Activated naive CD8-positive, alpha-beta T cell (primary cell): ENCODE data around the gene RHBDF1.
"Not testable (repeated sequence)": the region's sequence is repeated elsewhere in the genome, so short reads cannot be mapped to it uniquely, and the experiment has no call there.

Source experiments
- H3K27ac Mint-ChIP-seq: one replicate; pipeline ENCODE4 v1.8.0; 2021; ENCODE audit warnings: mixed read lengths
- H3K27me3 Mint-ChIP-seq: one replicate; pipeline ENCODE4 v1.8.0; 2021; ENCODE audit warnings: mixed read lengths
- H3K36me3 Mint-ChIP-seq: one replicate; pipeline ENCODE4 v1.8.0; 2021; ENCODE audit warnings: mixed read lengths
- H3K4me1 Mint-ChIP-seq: one replicate; pipeline ENCODE4 v1.8.0; 2021; ENCODE audit warnings: low read depth, mixed read lengths
- H3K4me3 Mint-ChIP-seq: one replicate; pipeline ENCODE4 v1.8.0; 2021; ENCODE audit warnings: mild to moderate bottlenecking, mixed read lengths
- H3K9me3 Mint-ChIP-seq: one replicate; pipeline ENCODE4 v1.8.0; 2021; ENCODE audit warnings: low read depth, mixed read lengths

The RHBDF1 gene

GRCh38 chr16:30627-31026 lies 41.8 kb downstream of the RHBDF1 start:
- H3K4me1 Mint-ChIP-seq, H3K9me3 Mint-ChIP-seq, H3K36me3 Mint-ChIP-seq, H3K4me3 Mint-ChIP-seq, H3K27ac Mint-ChIP-seq, H3K27me3 Mint-ChIP-seq: not testable (repeated sequence)

GRCh38 chr16:25926-26348 lies 46.5 kb downstream of the RHBDF1 start:
- H3K9me3 Mint-ChIP-seq, H3K4me1 Mint-ChIP-seq, H3K36me3 Mint-ChIP-seq, H3K27ac Mint-ChIP-seq, H3K4me3 Mint-ChIP-seq, H3K27me3 Mint-ChIP-seq: not testable (repeated sequence)

GRCh38 chr16:24151-24550 lies 48.3 kb downstream of the RHBDF1 start:
- H3K4me1 Mint-ChIP-seq, H3K27ac Mint-ChIP-seq, H3K27me3 Mint-ChIP-seq, H3K9me3 Mint-ChIP-seq, H3K36me3 Mint-ChIP-seq, H3K4me3 Mint-ChIP-seq: not testable (repeated sequence)

- H3K4me1 Mint-ChIP-seq, H3K27ac Mint-ChIP-seq: not testable (repeated sequence)
These were observed 51.5 kb downstream of the RHBDF1 start for GRCh38 chr16:20886-21285.

GRCh38 chr16:17062-17765 lies 55.2 kb downstream of the RHBDF1 start:
- not testable (repeated sequence) for H3K4me3 Mint-ChIP-seq, H3K36me3 Mint-ChIP-seq, H3K27ac Mint-ChIP-seq, H3K27me3 Mint-ChIP-seq, H3K4me1 Mint-ChIP-seq, H3K9me3 Mint-ChIP-seq

More at GRCh38 chr16:20886-21285, 51.5 kb downstream of the RHBDF1 start:
- H3K9me3 Mint-ChIP-seq, H3K27me3 Mint-ChIP-seq, H3K36me3 Mint-ChIP-seq, H3K4me3 Mint-ChIP-seq: not testable (repeated sequence)

DNA sequence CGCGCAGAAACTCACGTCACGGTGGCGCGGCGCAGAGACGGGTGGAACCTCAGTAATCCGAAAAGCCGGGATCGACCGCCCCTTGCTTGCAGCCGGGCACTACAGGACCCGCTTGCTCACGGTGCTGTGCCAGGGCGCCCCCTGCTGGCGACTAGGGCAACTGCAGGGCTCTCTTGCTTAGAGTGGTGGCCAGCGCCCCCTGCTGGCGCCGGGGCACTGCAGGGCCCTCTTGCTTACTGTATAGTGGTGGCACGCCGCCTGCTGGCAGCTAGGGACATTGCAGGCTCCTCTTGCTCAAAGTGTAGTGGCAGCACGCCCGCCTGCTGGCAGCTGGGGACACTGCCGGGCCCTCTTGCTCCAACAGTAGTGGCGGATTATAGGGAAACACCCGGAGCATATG lies 61.7 kb downstream of the RHBDF1 start:
- H3K4me3 Mint-ChIP-seq, H3K9me3 Mint-ChIP-seq, H3K4me1 Mint-ChIP-seq, H3K36me3 Mint-ChIP-seq, H3K27me3 Mint-ChIP-seq, H3K27ac Mint-ChIP-seq: not testable (repeated sequence)

DNA sequence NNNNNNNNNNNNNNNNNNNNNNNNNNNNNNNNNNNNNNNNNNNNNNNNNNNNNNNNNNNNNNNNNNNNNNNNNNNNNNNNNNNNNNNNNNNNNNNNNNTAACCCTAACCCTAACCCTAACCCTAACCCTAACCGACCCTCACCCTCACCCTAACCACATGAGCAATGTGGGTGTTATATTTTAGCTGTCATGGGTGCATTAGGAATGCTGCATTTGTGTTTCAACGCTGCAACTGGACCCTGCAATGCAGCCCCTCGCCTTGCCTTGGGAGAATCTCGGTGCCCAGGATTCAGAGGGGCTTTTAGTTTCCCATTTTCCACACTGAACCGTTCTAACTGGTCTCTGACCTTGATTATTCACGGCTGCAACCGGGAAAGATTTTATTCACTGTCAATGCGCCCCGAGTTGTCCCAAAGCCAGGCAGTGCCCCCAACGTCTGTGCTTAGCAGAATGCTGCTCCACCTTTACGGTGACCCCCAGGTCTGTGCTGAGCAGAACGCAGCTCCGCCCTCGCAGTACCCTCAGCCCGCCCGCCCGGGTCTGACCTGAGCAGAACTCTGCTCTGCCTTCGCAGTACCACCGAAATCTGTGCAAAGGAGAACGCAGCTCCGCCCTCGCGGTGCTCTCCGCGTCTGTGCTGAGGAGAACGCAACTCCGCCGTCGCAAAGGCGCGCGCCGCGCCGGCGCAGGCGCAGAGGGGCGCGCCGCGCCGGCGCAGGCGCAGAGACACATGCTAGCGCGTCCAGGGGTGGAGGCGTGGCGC lies 62.3 kb downstream of the RHBDF1 start:
- Mint-ChIP-seq H3K36me3 (no peaks in the 10 kb centered on the region), H3K9me3 (no peaks in the 10 kb centered on the region), H3K27ac (no peak overlapping the region), H3K4me3 (peak overlapping the region; percentile 74), H3K27me3 (no peaks in the 10 kb centered on the region), H3K4me1 (no peaks in the 10 kb centered on the region)
